OCI-LY1 (cell line): ENCODE measurements around the gene TICAM1.
"Not testable (repeated sequence)": the region's sequence is repeated elsewhere in the genome, so short reads cannot be mapped to it uniquely, and the experiment has no call there.

Source experiments
- H2AFZ ChIP-seq: fragments of 200-600 bp; sonication (generic), shearing (Covaris generic); 2 replicates; pipeline ENCODE4 v1.6.0; 2014; ENCODE audit warnings: antibody characterized with exemption, mild to moderate bottlenecking, low read length
- H3F3A ChIP-seq: fragments of 200-600 bp; sonication (generic), shearing (Covaris generic); 2 replicates; pipeline ENCODE4 v1.6.0; 2014; ENCODE audit warnings: mild to moderate bottlenecking, antibody characterized with exemption, low read length, moderate library complexity; ENCODE audit not compliant: insufficient read depth
- H3K27ac ChIP-seq: fragments of 200-600 bp; sonication (generic); 2 replicates; pipeline ENCODE4 v1.5.1; 2014; ENCODE audit warnings: low read length, mixed run types, mild to moderate bottlenecking, low read depth; ENCODE audit not compliant: poor library complexity, severe bottlenecking
- H3K27me3 ChIP-seq: fragments of 200-600 bp; sonication (generic); 2 replicates; pipeline ENCODE4 v1.6.0; 2014; ENCODE audit warnings: antibody characterized with exemption, mild to moderate bottlenecking, low read length, moderate library complexity; ENCODE audit not compliant: insufficient read depth
- H3K36me3 ChIP-seq: fragments of 200-600 bp; sonication (generic); 2 replicates; pipeline ENCODE4 v1.6.1; 2014; ENCODE audit warnings: mild to moderate bottlenecking, antibody characterized with exemption, low read length, moderate library complexity, mixed read lengths; ENCODE audit not compliant: insufficient read depth
- H3K4me1 ChIP-seq: fragments of 200-600 bp; sonication (generic); 2 replicates; pipeline ENCODE4 v1.5.1; 2014; ENCODE audit warnings: mild to moderate bottlenecking, low read length, moderate library complexity; ENCODE audit not compliant: insufficient read depth, severe bottlenecking
- H3K4me2 ChIP-seq: fragments of 200-600 bp; sonication (generic), shearing (Covaris generic); 2 replicates; pipeline ENCODE4 v1.6.1; 2014; ENCODE audit warnings: low read length
- H3K4me3 ChIP-seq: fragments of 200-600 bp; sonication (generic); 2 replicates; pipeline ENCODE4 v1.5.1; 2014; ENCODE audit warnings: low read length, low read depth, mild to moderate bottlenecking, mixed read lengths; ENCODE audit not compliant: poor library complexity, severe bottlenecking
- H3K79me2 ChIP-seq: fragments of 200-600 bp; shearing (Covaris generic); 2 replicates; pipeline ENCODE4 v1.6.1; 2016; ENCODE audit warnings: mixed run types, low read length, mixed read lengths; ENCODE audit not compliant: insufficient read depth
- H3K9ac ChIP-seq: fragments of 200-600 bp; sonication (generic), shearing (Covaris generic); 2 replicates; pipeline ENCODE4 v1.6.1; 2014; ENCODE audit warnings: mild to moderate bottlenecking, low read length, mixed read lengths
- H3K9me2 ChIP-seq: fragments of 200-600 bp; sonication (generic), shearing (Covaris generic); 2 replicates; pipeline ENCODE4 v1.6.1; 2014; ENCODE audit warnings: low read depth, mild to moderate bottlenecking, low read length, mixed read lengths
- H3K9me3 ChIP-seq: fragments of 200-600 bp; shearing (Covaris generic); 2 replicates; pipeline ENCODE4 v1.6.1; 2014; ENCODE audit warnings: low read length, mixed read lengths
- H4K20me1 ChIP-seq: fragments of 200-600 bp; sonication (generic), shearing (Covaris generic); 2 replicates; pipeline ENCODE4 v1.6.0; 2016; ENCODE audit warnings: mild to moderate bottlenecking, low read length; ENCODE audit not compliant: insufficient read depth
- CTCF ChIP-seq: fragments of 200-600 bp; sonication (generic), shearing (Covaris generic); IDR thresholded peaks from 2 replicates; pipeline ENCODE4 v1.5.1; 2017; ENCODE audit warnings: mild to moderate bottlenecking, antibody characterized with exemption, low read length, moderate library complexity, mixed read lengths
- EZH2 ChIP-seq: fragments of 200-600 bp; sonication (generic), shearing (Covaris generic); IDR thresholded peaks from 2 replicates; pipeline ENCODE4 v1.8.0; 2017; ENCODE audit warnings: borderline replicate concordance, mixed run types, mild to moderate bottlenecking, antibody characterized with exemption, low read length, moderate library complexity, mixed read lengths

TICAM1 gene

DNA sequence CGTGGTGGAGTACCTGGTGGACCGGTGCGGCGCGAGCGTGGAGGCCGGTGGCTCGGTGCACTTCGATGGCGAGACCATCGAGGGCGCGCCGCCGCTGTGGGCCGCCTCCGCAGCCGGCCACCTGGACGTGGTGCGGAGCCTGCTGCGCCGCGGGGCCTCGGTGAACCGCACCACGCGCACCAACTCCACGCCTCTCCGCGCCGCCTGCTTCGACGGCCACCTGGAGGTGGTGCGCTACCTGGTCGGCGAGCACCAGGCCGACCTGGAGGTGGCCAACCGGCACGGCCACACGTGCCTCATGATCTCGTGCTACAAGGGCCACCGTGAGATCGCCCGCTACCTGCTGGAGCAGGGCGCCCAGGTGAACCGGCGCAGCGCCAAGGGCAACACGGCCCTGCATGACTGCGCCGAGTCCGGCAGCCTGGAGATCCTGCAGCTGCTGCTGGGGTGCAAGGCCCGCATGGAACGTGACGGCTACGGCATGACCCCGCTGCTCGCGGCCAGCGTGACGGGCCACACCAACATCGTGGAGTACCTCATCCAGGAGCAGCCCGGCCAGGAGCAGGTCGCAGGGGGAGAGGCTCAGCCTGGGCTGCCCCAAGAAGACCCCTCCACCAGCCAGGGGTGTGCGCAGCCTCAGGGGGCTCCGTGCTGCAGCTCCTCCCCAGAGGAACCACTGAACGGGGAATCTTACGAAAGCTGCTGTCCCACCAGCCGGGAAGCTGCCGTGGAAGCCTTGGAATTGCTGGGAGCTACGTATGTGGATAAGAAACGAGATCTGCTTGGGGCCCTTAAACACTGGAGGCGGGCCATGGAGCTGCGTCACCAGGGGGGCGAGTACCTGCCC lies 39.3 kb downstream of the TICAM1 start:
- Histone ChIP-seq H3K4me1 (peaks cover 40% of the 10 kb centered on the region), H3K27ac (peak overlapping the region; percentile 30), H3K79me2 (peaks cover 23% of the 10 kb centered on the region), H3K36me3 (peaks cover 46% of the 10 kb centered on the region), H3K9ac (peak overlapping the region; percentile 94), H3K4me2 (peak overlapping the region; percentile 79), H3K4me3 (peak overlapping the region; percentile 83)
- not testable (repeated sequence) for H3K9me3 ChIP-seq, H3K9me2 ChIP-seq, H3F3A ChIP-seq, H2AFZ ChIP-seq, H3K27me3 ChIP-seq, H4K20me1 ChIP-seq

DNA sequence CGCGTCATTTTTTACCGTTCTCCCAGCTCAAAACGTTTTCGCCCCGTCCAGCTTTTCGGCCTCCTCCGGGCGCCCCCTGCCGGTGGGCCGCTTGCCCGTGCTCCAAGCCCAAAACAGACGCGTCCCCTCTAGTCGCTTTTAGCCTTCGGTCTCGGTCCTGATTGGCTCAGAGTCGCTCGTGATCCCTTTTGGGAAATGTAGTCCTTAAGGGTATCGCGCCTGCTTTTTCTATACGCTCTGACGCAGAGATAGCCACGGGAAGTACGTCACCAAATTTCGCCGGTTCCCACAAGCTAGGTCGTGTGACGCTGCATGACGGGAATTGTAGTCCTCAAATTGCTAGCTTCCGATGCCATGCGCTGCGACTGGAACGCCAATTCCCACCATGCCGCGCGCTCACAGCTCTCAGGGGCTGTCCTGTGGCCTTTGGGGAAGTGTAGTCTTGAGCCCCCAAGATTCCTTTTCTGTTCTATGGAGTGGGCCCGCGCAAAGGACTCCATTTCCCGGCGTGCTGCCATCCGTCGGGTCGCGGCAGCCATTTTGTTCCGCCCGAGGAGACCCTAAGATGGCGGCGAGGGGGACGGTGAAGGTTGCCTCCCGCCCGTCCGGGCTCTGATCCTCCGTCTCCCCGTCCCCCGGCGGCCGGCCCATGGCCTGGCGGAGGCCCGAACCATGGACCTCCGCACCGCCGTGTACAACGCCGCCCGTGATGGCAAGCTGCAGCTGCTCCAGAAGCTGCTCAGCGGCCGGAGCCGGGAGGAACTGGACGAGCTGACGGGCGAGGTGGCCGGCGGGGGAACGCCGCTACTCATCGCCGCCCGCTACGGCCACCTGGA lies 40.1 kb downstream of the TICAM1 start, which contains the start of gene FEM1A:
TSS of gene FEM1A (plus strand) at position 552 of the 836 bp plus-strand sequence. CDS start at position 673, 121 bp downstream.
- peak within 1 kb of the TSS; percentile 94 for H3K9ac ChIP-seq
- peaks cover 40% of the 10 kb centered on the region for H3K4me1 ChIP-seq
- no peaks in the 10 kb centered on the region for H4K20me1 ChIP-seq
- H3K27me3 ChIP-seq: no peaks in the 10 kb centered on the region
- no peaks in the 10 kb centered on the region for H3K9me2 ChIP-seq
- TF ChIP-seq EZH2 (no peak), CTCF (peak; percentile 98)
- 0 out of 2 replicates have a peak within 1 kb of the TSS, but pooled peaks have one; percentile 37 for H2AFZ ChIP-seq
- H3K79me2 ChIP-seq: peaks cover 23% of the 10 kb centered on the region
- H3F3A ChIP-seq: no peaks in the 10 kb centered on the region
- peak within 1 kb of the TSS; percentile 79 for H3K4me2 ChIP-seq
- H3K27ac ChIP-seq: peak within 1 kb of the TSS; percentile 30
- H3K9me3 ChIP-seq: no peaks in the 10 kb centered on the region
- peaks cover 39% of the 10 kb centered on the region for H3K36me3 ChIP-seq
- peak within 1 kb of the TSS; percentile 83 for H3K4me3 ChIP-seq

- not testable (repeated sequence) for H3K4me1 ChIP-seq, H3K79me2 ChIP-seq, H3K9me3 ChIP-seq, H3F3A ChIP-seq, H3K27ac ChIP-seq, H4K20me1 ChIP-seq, H2AFZ ChIP-seq, H3K9ac ChIP-seq, H3K27me3 ChIP-seq, H3K9me2 ChIP-seq, H3K4me2 ChIP-seq, H3K36me3 ChIP-seq, H3K4me3 ChIP-seq
Observed at GRCh38 chr19:4786412-4787016, 45.0 kb downstream of the TICAM1 start.

DNA sequence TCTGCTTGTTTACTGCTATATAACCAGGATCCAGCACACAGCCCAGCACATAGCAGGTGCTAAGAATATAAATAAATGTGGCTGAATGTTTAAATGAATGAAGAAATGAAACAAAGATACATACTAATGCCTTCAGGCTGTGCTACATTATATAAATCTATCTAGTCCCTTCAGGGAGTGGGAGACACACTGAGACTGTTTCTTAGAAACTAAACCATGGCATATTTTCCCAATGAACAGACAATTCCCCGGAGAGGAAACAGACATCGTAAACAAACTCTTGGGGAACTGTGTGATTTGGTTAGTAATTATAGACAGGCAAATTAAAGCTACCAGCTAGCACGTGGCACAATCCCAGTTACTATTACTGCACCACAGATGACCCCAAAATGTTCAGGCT lies 49.7 kb downstream of the TICAM1 start:
- no peaks in the 10 kb centered on the region for H3K9me3 ChIP-seq
- TF ChIP-seq EZH2 (no peak), CTCF (no peak)
- H3K27me3 ChIP-seq: no peaks in the 10 kb centered on the region; the same call in none of the 2 replicates
- H3K9me2 ChIP-seq: no peaks in the 10 kb centered on the region
- no peaks in the 10 kb centered on the region for H3K79me2 ChIP-seq
- no peak overlapping the region for H3K27ac ChIP-seq
- no peaks in the 10 kb centered on the region; the same call in 1 of the 2 replicates for H3K36me3 ChIP-seq
- no peaks in the 10 kb centered on the region for H3K4me1 ChIP-seq
- no peak overlapping the region for H3K9ac ChIP-seq
- H3K4me3 ChIP-seq: no peak overlapping the region
- H3F3A ChIP-seq: no peaks in the 10 kb centered on the region
- no peak overlapping the region for H3K4me2 ChIP-seq
- no peak overlapping the region for H2AFZ ChIP-seq
- no peaks in the 10 kb centered on the region for H4K20me1 ChIP-seq
